ENCODE data around the gene ORM2.

The ORM2 gene

DNA sequence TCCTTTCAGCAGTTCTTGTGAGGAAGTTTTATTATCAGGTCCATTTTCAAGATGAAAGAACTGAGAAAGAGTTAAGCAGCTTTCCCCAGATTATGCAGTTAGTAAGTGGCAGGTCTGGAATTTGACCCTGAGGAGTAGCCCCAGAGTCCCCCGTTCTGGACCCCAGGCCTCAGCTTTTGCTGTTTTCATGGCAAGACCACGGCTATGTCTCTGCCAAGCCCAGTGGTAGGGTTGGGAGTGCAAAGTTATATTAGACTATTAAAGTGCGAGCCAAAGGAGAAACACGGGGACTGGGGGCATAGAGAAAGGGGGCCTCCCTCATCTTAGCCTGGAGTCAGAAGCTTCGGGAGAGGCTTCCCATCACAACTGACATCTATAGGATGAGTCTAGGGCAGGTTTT is 26.1 kb upstream of the ORM2 start:
- TF ChIP-seq CTCF (IDR thresholded peaks at IDR 0.05; ENCODE audit: insufficient read depth, low read depth, low read length, missing control alignments), result no peak
- no peak overlapping the region for H3K4me3 ChIP-seq (ENCODE audit: low read length)
- no peak for DNase-seq (ENCODE audit: low read depth)

DNA sequence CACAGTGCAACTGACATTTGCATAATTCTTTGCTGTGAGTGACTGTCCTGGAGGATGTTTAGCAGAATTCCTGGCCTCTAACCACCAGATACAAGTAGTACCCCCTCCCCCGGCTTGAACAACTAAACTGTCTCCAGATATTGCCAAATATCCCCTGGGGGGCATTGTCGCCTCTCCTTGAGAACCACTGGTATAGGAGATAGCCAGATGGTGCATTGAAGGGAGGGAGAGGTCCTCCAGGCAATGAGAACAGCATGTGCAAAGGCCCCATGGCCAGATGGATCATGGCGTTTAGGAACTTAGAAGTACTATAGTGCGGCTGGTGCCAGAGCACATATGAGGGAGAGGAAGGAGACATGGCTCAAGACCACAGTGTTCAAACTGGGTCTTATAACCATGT is 25.7 kb upstream of the ORM2 start:
- no peak for DNase-seq (ENCODE audit: low read depth)
- TF ChIP-seq CTCF (IDR thresholded peaks at IDR 0.05; ENCODE audit: insufficient read depth, low read depth, low read length, missing control alignments), result no peak

DNA sequence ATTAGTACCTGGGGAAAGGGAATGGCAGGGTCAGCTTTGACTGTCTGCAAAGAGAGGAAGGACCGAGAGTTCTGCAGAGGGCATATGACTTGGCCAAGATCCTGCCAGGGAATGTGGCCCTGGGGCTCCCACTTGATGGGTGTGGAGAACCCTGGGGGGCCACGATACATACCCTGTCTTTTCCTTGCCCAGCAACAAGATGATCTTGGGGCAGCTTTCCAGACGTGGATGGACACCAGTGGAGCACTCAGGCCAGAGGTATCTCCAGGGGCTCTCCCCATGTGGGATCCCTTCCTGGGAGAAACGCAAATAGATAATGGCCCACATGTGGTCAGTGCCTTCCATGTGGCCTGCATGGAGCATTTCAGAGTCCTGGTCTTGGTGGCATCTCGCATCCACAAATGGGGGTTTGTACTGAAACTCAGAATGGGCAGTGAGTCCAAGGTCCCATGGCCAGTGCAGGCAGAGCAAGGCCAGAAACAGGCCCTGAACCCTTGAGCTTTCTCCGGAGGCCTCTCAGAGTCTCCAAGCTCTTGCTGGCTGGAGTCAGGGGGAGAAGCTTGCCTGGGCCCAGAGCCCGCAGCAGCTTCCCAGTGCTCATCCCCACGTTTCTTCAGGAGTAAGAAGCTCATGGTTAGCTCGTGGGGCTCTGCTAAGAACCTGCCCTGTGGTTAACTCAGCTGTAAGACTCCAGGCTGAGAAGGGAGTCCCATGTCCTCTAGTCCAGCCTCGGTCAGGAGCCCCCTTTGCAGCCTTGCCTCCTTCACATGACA is 25.1 kb upstream of the ORM2 start:
- H3K4me3 ChIP-seq (ENCODE audit: low read length), result no peak overlapping the region
- no peak for TF ChIP-seq CTCF (IDR thresholded peaks at IDR 0.05; ENCODE audit: insufficient read depth, low read depth, low read length, missing control alignments)
- DNase-seq (ENCODE audit: low read depth), result no peak

More for the DNA sequence above, 25.7 kb upstream of the ORM2 start:
- no peak overlapping the region for H3K4me3 ChIP-seq (ENCODE audit: low read length)

DNA sequence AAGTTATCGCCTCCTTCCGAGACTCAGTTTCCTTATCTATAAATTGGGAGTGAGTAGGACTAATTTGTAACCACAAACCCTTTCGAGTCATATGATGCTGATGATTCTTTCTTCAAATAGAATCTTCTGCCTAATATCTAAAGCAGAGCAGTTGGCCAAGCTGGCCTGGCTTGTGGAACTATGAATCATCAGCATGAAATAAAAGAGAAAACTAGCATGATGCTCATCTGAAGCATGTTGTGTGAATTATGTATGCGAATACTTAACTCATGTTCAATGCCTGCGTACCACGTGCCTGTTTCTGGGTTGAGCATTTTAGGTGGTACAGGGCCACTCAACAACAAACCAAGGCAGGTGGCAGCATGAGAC is 21.8 kb upstream of the ORM2 start:
- no peak for DNase-seq (ENCODE audit: low read depth)
- TF ChIP-seq CTCF (IDR thresholded peaks at IDR 0.05; ENCODE audit: insufficient read depth, low read depth, low read length, missing control alignments), result no peak
- no peak overlapping the region for H3K4me3 ChIP-seq (ENCODE audit: low read length)

GRCh38 chr9:114308361-114308950 is 21.2 kb upstream of the ORM2 start:
- no peak overlapping the region for H3K4me3 ChIP-seq (ENCODE audit: low read length)
- no peak for DNase-seq (ENCODE audit: low read depth)
- TF ChIP-seq CTCF (IDR thresholded peaks at IDR 0.05; ENCODE audit: insufficient read depth, low read depth, low read length, missing control alignments), result no peak

DNA sequence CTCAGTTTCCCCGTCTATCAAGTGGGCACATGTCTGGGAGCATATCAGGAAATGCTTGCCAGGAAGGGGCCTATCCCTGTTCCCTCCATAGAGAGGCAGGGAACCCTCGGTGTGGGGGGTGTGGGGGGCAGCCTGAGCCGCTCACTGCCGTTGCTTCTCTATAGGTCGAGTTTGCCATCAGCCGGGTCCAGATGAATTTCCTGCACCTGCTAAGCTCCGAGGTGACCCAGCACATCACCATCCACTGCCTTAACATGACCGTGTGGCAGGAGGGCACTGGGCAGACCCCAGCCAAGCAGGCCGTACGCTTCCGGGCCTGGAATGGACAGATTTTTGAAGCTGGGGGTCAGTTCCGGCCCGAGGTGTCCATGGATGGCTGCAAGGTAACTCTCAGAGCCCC is 20.6 kb upstream of the ORM2 start:
- TF ChIP-seq CTCF (IDR thresholded peaks at IDR 0.05; ENCODE audit: insufficient read depth, low read depth, low read length, missing control alignments), result no peak
- no peak for DNase-seq (ENCODE audit: low read depth)
- no peak overlapping the region for H3K4me3 ChIP-seq (ENCODE audit: low read length)

Measured in epithelial cell of esophagus (primary cell).